SIG-M5 treated with dmso at 0.1 percent for 504 hours (cell line): ENCODE measurements around the gene TMEM247.

ENCODE experiments used
- DNase-seq: peaks from one replicate; lab custom pipeline; 2025; ENCODE audit not compliant: unreplicated experiment; lab: John Stamatoyannopoulos, UW

The TMEM247 gene

GRCh38 chr2:46479265-46479664 lies at the start of gene TMEM247:
Gene TMEM247 (plus strand): TSS chr2:46479565.
- DNase-seq, result no peak

- DNase-seq, result no peak
These were observed 49.0 kb upstream of the TMEM247 start for GRCh38 chr2:46430413-46430812.

- no peak for DNase-seq
These were observed 48.4 kb upstream of the TMEM247 start for GRCh38 chr2:46430992-46431391.

GRCh38 chr2:46431481-46432235 lies 47.7 kb upstream of the TMEM247 start:
- no peak for DNase-seq

GRCh38 chr2:46434851-46435273 lies 44.5 kb upstream of the TMEM247 start:
- DNase-seq, result no peak

- DNase-seq, result no peak
These were observed 44.0 kb upstream of the TMEM247 start for GRCh38 chr2:46435353-46435752.

- DNase-seq, result no peak
These were observed 43.5 kb upstream of the TMEM247 start for GRCh38 chr2:46435796-46436360.

- DNase-seq, result no peak
These were observed 42.6 kb upstream of the TMEM247 start for GRCh38 chr2:46436800-46437199.

GRCh38 chr2:46438102-46438501 lies 41.3 kb upstream of the TMEM247 start:
- DNase-seq, result no peak

GRCh38 chr2:46438794-46439193 lies 40.6 kb upstream of the TMEM247 start:
- DNase-seq, result peak; percentile 57

GRCh38 chr2:46439582-46439981 lies 39.8 kb upstream of the TMEM247 start:
- DNase-seq, result no peak

- DNase-seq, result no peak
These were observed 37.3 kb upstream of the TMEM247 start for GRCh38 chr2:46441838-46442712.

GRCh38 chr2:46444732-46445131 lies 34.6 kb upstream of the TMEM247 start:
- no peak for DNase-seq

GRCh38 chr2:46445556-46445955 lies 33.8 kb upstream of the TMEM247 start:
- no peak for DNase-seq

GRCh38 chr2:46446871-46447568 lies 32.3 kb upstream of the TMEM247 start:
- DNase-seq, result no peak

- no peak for DNase-seq
These were observed 31.7 kb upstream of the TMEM247 start for GRCh38 chr2:46447649-46448048.

GRCh38 chr2:46448111-46448510 lies 31.3 kb upstream of the TMEM247 start:
- DNase-seq, result no peak

- DNase-seq, result no peak
These were observed 30.7 kb upstream of the TMEM247 start for GRCh38 chr2:46448641-46449040.

- DNase-seq, result no peak
These were observed 29.7 kb upstream of the TMEM247 start for GRCh38 chr2:46449700-46450099.

GRCh38 chr2:46451131-46451711 lies 28.1 kb upstream of the TMEM247 start:
- no peak for DNase-seq

GRCh38 chr2:46456789-46457188 lies 22.6 kb upstream of the TMEM247 start:
- DNase-seq, result no peak
